GM12891 (cell line): ENCODE measurements around the gene ACTR1A.

Experiments
- POLR2A ChIP-seq: IDR thresholded peaks from 2 replicates; pipeline ENCODE4 v1.6.1; 2011; ENCODE audit warnings: low read depth, low read length, control low read depth
- POLR2AphosphoS5 ChIP-seq: IDR thresholded peaks from 2 replicates; pipeline ENCODE4 v1.6.1; 2011; ENCODE audit warnings: low read depth, low read length, control low read depth
- TAF1 ChIP-seq: IDR thresholded peaks from 2 replicates; pipeline ENCODE4 v1.6.1; 2011; ENCODE audit warnings: low read depth, low read length, control low read depth

GRCh38 chr10:102458656-102459055, 43.9 kb downstream of the ACTR1A start:
- no peak for TF ChIP-seq POLR2AphosphoS5
- no peak for TF ChIP-seq POLR2A
- no peak for TF ChIP-seq TAF1
